ENCODE data around the gene DCAF17.

DCAF17 gene

GRCh38 chr2:171405546-171405945, 28.5 kb upstream of the DCAF17 start:
- H4K91ac ChIP-seq (ENCODE audit: low read depth, low read length, poor library complexity) = no peak overlapping the region
- no peak overlapping the region for H3K4me2 ChIP-seq (ENCODE audit: insufficient read depth, low read length, poor library complexity, severe bottlenecking)
- no peak overlapping the region for H2BK12ac ChIP-seq (ENCODE audit: low read length)
- H3K9ac ChIP-seq (ENCODE audit: low read depth, low read length, poor library complexity) = no peak overlapping the region
- WGBS, 2 donors (ENCODE audit: extremely low coverage in 2 of 2, insufficient read length in 2 of 2, insufficient replicate concordance in 1 of 2) = no CpG with 5 or more reads among the region's 1 CpG
- no peak overlapping the region for H3K23ac ChIP-seq (ENCODE audit: low read depth, low read length, poor library complexity)
- H3K27ac ChIP-seq (replicated peaks; ENCODE audit: low read length) = no peak overlapping the region
- H3K4ac ChIP-seq (ENCODE audit: low read length) = no peak overlapping the region
- no peak overlapping the region for H3K14ac ChIP-seq (ENCODE audit: low read length)
- H3K27me3 ChIP-seq (ENCODE audit: control insufficient read depth in 3 of 3, insufficient read depth in 3 of 3, low read depth in 1 of 3, low read length in 3 of 3) = no peaks in the 10 kb centered on the region
- H3K79me1 ChIP-seq (ENCODE audit: low read depth, low read length) = no peaks in the 10 kb centered on the region
- peaks cover 0 to 8% of the 10 kb centered on the region in 2 donors for H3K9me3 ChIP-seq (replicated peaks in 1 of 2; ENCODE audit: control insufficient read depth in 2 of 2, insufficient read depth in 1 of 2, low read depth in 1 of 2, low read length in 2 of 2)
- H3K18ac ChIP-seq (ENCODE audit: low read length) = no peak overlapping the region
- no peak overlapping the region for H3K4me3 ChIP-seq (ENCODE audit: low read length in 2 of 2)
- peaks cover 5 to 7% of the 10 kb centered on the region in 2 donors for H3K4me1 ChIP-seq (ENCODE audit: control insufficient read depth in 2 of 2, insufficient read depth in 1 of 2, low read depth in 1 of 2, low read length in 2 of 2)
- H2AFZ ChIP-seq (ENCODE audit: low read length) = no peak overlapping the region
- H4K8ac ChIP-seq (ENCODE audit: low read depth, low read length) = no peak overlapping the region
- no peak overlapping the region for H2BK5ac ChIP-seq (ENCODE audit: low read length)
- H2BK120ac ChIP-seq (ENCODE audit: low read depth, low read length) = no peak overlapping the region
- H2BK15ac ChIP-seq (ENCODE audit: low read length) = no peak overlapping the region
- no peaks in the 10 kb centered on the region for H3K36me3 ChIP-seq (replicated peaks in 1 of 2; ENCODE audit: control insufficient read depth in 2 of 2, insufficient read depth in 2 of 2, low read length in 2 of 2)
- H2AK5ac ChIP-seq (ENCODE audit: low read depth, low read length) = no peak overlapping the region
- DNase-seq (ENCODE audit: low spot score) = no peak

- Histone ChIP-seq H4K8ac (ENCODE audit: low read depth, low read length) (no peak overlapping the region), H3K4ac (ENCODE audit: low read length) (no peak overlapping the region), H2AK5ac (ENCODE audit: low read depth, low read length) (no peak overlapping the region), H2BK5ac (ENCODE audit: low read length) (no peak overlapping the region), H3K4me2 (ENCODE audit: insufficient read depth, low read length, poor library complexity, severe bottlenecking) (no peak overlapping the region), H3K27ac (replicated peaks; ENCODE audit: low read length) (no peak overlapping the region), H3K79me1 (ENCODE audit: low read depth, low read length) (no peaks in the 10 kb centered on the region), H2AFZ (ENCODE audit: low read length) (no peak overlapping the region), H3K4me1 (ENCODE audit: control insufficient read depth in 2 of 2, insufficient read depth in 1 of 2, low read depth in 1 of 2, low read length in 2 of 2) (peaks cover 5 to 7% of the 10 kb centered on the region in 2 donors), H3K9ac (ENCODE audit: low read depth, low read length, poor library complexity) (no peak overlapping the region), H3K9me3 (replicated peaks in 1 of 2; ENCODE audit: control insufficient read depth in 2 of 2, insufficient read depth in 1 of 2, low read depth in 1 of 2, low read length in 2 of 2) (peaks cover 0 to 8% of the 10 kb centered on the region in 2 donors), H3K27me3 (ENCODE audit: control insufficient read depth in 3 of 3, insufficient read depth in 3 of 3, low read depth in 1 of 3, low read length in 3 of 3) (no peaks in the 10 kb centered on the region), H2BK15ac (ENCODE audit: low read length) (no peak overlapping the region), H2BK12ac (ENCODE audit: low read length) (no peak overlapping the region), H3K23ac (ENCODE audit: low read depth, low read length, poor library complexity) (no peak overlapping the region), H3K4me3 (ENCODE audit: low read length in 2 of 2) (no peak overlapping the region), H3K36me3 (replicated peaks in 1 of 2; ENCODE audit: control insufficient read depth in 2 of 2, insufficient read depth in 2 of 2, low read length in 2 of 2) (no peaks in the 10 kb centered on the region), H3K14ac (ENCODE audit: low read length) (no peak overlapping the region), H3K18ac (ENCODE audit: low read length) (no peak overlapping the region), H4K91ac (ENCODE audit: low read depth, low read length, poor library complexity) (no peak overlapping the region), H2BK120ac (ENCODE audit: low read depth, low read length) (no peak overlapping the region)
- no peak for DNase-seq (ENCODE audit: low spot score)
- WGBS, 2 donors (ENCODE audit: extremely low coverage in 2 of 2, insufficient read length in 2 of 2, insufficient replicate concordance in 1 of 2) = no CpG with 5 or more reads among the region's 1 CpG
Measured at GRCh38 chr2:171406044-171406443, 28.0 kb upstream of the DCAF17 start.

- Histone ChIP-seq H3K9ac (ENCODE audit: low read depth, low read length, poor library complexity) (no peak overlapping the region), H4K91ac (ENCODE audit: low read depth, low read length, poor library complexity) (no peak overlapping the region), H3K27ac (replicated peaks; ENCODE audit: low read length) (no peak overlapping the region), H3K36me3 (replicated peaks in 1 of 2; ENCODE audit: control insufficient read depth in 2 of 2, insufficient read depth in 2 of 2, low read length in 2 of 2) (no peaks in the 10 kb centered on the region), H3K79me1 (ENCODE audit: low read depth, low read length) (no peaks in the 10 kb centered on the region), H2AFZ (ENCODE audit: low read length) (no peak overlapping the region), H2BK120ac (ENCODE audit: low read depth, low read length) (no peak overlapping the region), H3K9me3 (replicated peaks in 1 of 2; ENCODE audit: control insufficient read depth in 2 of 2, insufficient read depth in 1 of 2, low read depth in 1 of 2, low read length in 2 of 2) (peaks cover 0 to 4% of the 10 kb centered on the region in 2 donors), H3K4ac (ENCODE audit: low read length) (no peak overlapping the region), H3K18ac (ENCODE audit: low read length) (no peak overlapping the region), H3K4me3 (ENCODE audit: low read length in 2 of 2) (no peak overlapping the region), H3K27me3 (ENCODE audit: control insufficient read depth in 3 of 3, insufficient read depth in 3 of 3, low read depth in 1 of 3, low read length in 3 of 3) (no peaks in the 10 kb centered on the region), H3K4me1 (ENCODE audit: control insufficient read depth in 2 of 2, insufficient read depth in 1 of 2, low read depth in 1 of 2, low read length in 2 of 2) (peaks cover 5 to 7% of the 10 kb centered on the region in 2 donors), H2BK12ac (ENCODE audit: low read length) (no peak overlapping the region), H3K4me2 (ENCODE audit: insufficient read depth, low read length, poor library complexity, severe bottlenecking) (no peak overlapping the region), H2AK5ac (ENCODE audit: low read depth, low read length) (no peak overlapping the region), H3K14ac (ENCODE audit: low read length) (no peak overlapping the region), H2BK5ac (ENCODE audit: low read length) (no peak overlapping the region), H3K23ac (ENCODE audit: low read depth, low read length, poor library complexity) (no peak overlapping the region), H4K8ac (ENCODE audit: low read depth, low read length) (no peak overlapping the region), H2BK15ac (ENCODE audit: low read length) (no peak overlapping the region)
- DNase-seq (ENCODE audit: low spot score) = no peak
- WGBS, 2 donors (ENCODE audit: extremely low coverage in 2 of 2, insufficient read length in 2 of 2, insufficient replicate concordance in 1 of 2) = no CpG with 5 or more reads among the region's 4 CpGs
Measured at GRCh38 chr2:171407030-171407675, 26.9 kb upstream of the DCAF17 start.

DNA sequence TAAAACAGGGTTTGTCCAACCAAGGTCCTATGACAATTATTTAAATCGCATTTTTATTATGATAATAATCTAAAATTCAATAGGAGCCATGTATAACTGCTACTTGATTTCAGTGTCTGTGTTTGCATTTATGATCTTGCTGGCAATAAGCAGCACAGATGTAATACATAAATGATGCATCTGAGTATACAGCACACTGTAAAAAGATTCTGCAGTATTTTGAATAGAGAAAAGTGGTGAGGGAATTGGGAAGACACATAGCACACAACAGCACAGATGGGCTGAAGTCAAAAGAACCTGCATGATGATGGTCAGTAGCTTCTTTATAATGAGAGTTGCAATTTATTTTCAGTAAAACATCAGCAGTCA, 26.4 kb upstream of the DCAF17 start:
- no peak overlapping the region for H3K23ac ChIP-seq (ENCODE audit: low read depth, low read length, poor library complexity)
- no peak overlapping the region for H2AK5ac ChIP-seq (ENCODE audit: low read depth, low read length)
- H3K9me3 ChIP-seq (replicated peaks in 1 of 2; ENCODE audit: control insufficient read depth in 2 of 2, insufficient read depth in 1 of 2, low read depth in 1 of 2, low read length in 2 of 2) = no peaks in the 10 kb centered on the region
- H2BK120ac ChIP-seq (ENCODE audit: low read depth, low read length) = no peak overlapping the region
- H3K4ac ChIP-seq (ENCODE audit: low read length) = no peak overlapping the region
- H2BK15ac ChIP-seq (ENCODE audit: low read length) = no peak overlapping the region
- H3K27ac ChIP-seq (replicated peaks; ENCODE audit: low read length) = no peak overlapping the region
- no peaks in the 10 kb centered on the region for H3K27me3 ChIP-seq (ENCODE audit: control insufficient read depth in 3 of 3, insufficient read depth in 3 of 3, low read depth in 1 of 3, low read length in 3 of 3)
- DNase-seq (ENCODE audit: low spot score) = no peak
- H3K4me1 ChIP-seq (ENCODE audit: control insufficient read depth in 2 of 2, insufficient read depth in 1 of 2, low read depth in 1 of 2, low read length in 2 of 2) = peaks cover 5 to 7% of the 10 kb centered on the region in 2 donors
- H3K36me3 ChIP-seq (replicated peaks in 1 of 2; ENCODE audit: control insufficient read depth in 2 of 2, insufficient read depth in 2 of 2, low read length in 2 of 2) = no peaks in the 10 kb centered on the region
- H3K4me2 ChIP-seq (ENCODE audit: insufficient read depth, low read length, poor library complexity, severe bottlenecking) = no peak overlapping the region
- H2AFZ ChIP-seq (ENCODE audit: low read length) = no peak overlapping the region
- H3K14ac ChIP-seq (ENCODE audit: low read length) = no peak overlapping the region
- H3K79me1 ChIP-seq (ENCODE audit: low read depth, low read length) = no peaks in the 10 kb centered on the region
- H2BK12ac ChIP-seq (ENCODE audit: low read length) = no peak overlapping the region
- no CpG with 5 or more reads among the region's 1 CpG for WGBS, 2 donors (ENCODE audit: extremely low coverage in 2 of 2, insufficient read length in 2 of 2, insufficient replicate concordance in 1 of 2)
- no peak overlapping the region for H2BK5ac ChIP-seq (ENCODE audit: low read length)
- no peak overlapping the region for H3K9ac ChIP-seq (ENCODE audit: low read depth, low read length, poor library complexity)
- H4K8ac ChIP-seq (ENCODE audit: low read depth, low read length) = no peak overlapping the region
- H4K91ac ChIP-seq (ENCODE audit: low read depth, low read length, poor library complexity) = no peak overlapping the region
- H3K18ac ChIP-seq (ENCODE audit: low read length) = no peak overlapping the region
- H3K4me3 ChIP-seq (ENCODE audit: low read length in 2 of 2) = no peak overlapping the region

All from neuronal stem cell (in vitro differentiated cells).